Nephron progenitor cell (in vitro differentiated cells): ENCODE data around the gene TGM3.
A peak's percentile ranks its signal among the peaks of the same experiment; 100 is the strongest.

ENCODE experiments used
- DNase-seq: peaks from one replicate; pipeline ENCODE4 v3.0.0; 2021
- H3K27ac Mint-ChIP-seq: 2 replicates; pipeline ENCODE4 v1.8.0; 2021; ENCODE audit warnings: mild to moderate bottlenecking, moderate library complexity, mixed read lengths
- H3K27me3 Mint-ChIP-seq: 2 replicates; pipeline ENCODE4 v1.8.0; 2021; ENCODE audit warnings: mild to moderate bottlenecking, low read depth, mixed read lengths; ENCODE audit not compliant: poor library complexity
- H3K36me3 Mint-ChIP-seq: 2 replicates; pipeline ENCODE4 v1.8.0; 2021; ENCODE audit warnings: low read depth, mixed read lengths
- H3K4me1 Mint-ChIP-seq: 2 replicates; pipeline ENCODE4 v1.8.0; 2021; ENCODE audit warnings: mixed read lengths
- H3K4me3 Mint-ChIP-seq: 2 replicates; pipeline ENCODE4 v1.8.0; 2021; ENCODE audit warnings: mild to moderate bottlenecking, moderate library complexity, mixed read lengths
- H3K9me3 Mint-ChIP-seq: 2 replicates; pipeline ENCODE4 v1.8.0; 2021; ENCODE audit warnings: mild to moderate bottlenecking, moderate library complexity, mixed read lengths
- CTCF ChIP-seq: fragments of 200-600 bp; sonication (generic); IDR thresholded peaks from 2 replicates; pipeline ENCODE4 v1.5.0; 2021; ENCODE audit warnings: antibody characterized with exemption

Gene TGM3

GRCh38 chr20:2281563-2281962 lies 14.2 kb upstream of the TGM3 start:
- peaks cover 7% of the 10 kb centered on the region for H3K9me3 Mint-ChIP-seq
- no peak for DNase-seq
- H3K4me3 Mint-ChIP-seq: no peak overlapping the region
- peaks cover 3% of the 10 kb centered on the region for H3K4me1 Mint-ChIP-seq
- H3K27ac Mint-ChIP-seq: no peak overlapping the region
- no peak for TF ChIP-seq CTCF
- H3K36me3 Mint-ChIP-seq: no peaks in the 10 kb centered on the region
- H3K27me3 Mint-ChIP-seq: peaks cover 19% of the 10 kb centered on the region

- H3K9me3 Mint-ChIP-seq: peaks cover 7% of the 10 kb centered on the region
- H3K27ac Mint-ChIP-seq: peak overlapping the region; percentile 26
- H3K27me3 Mint-ChIP-seq: peaks cover 17% of the 10 kb centered on the region
- H3K4me3 Mint-ChIP-seq: no peak overlapping the region
- DNase-seq: no peak
- H3K4me1 Mint-ChIP-seq: peaks cover 3% of the 10 kb centered on the region
- no peaks in the 10 kb centered on the region for H3K36me3 Mint-ChIP-seq
- no peak for TF ChIP-seq CTCF
Observed at GRCh38 chr20:2282181-2282580, 13.6 kb upstream of the TGM3 start.

- H3K36me3 Mint-ChIP-seq: no peaks in the 10 kb centered on the region
Observed at GRCh38 chr20:2283706-2284423, 11.9 kb upstream of the TGM3 start.

GRCh38 chr20:2285193-2285592 lies 10.6 kb upstream of the TGM3 start:
- TF ChIP-seq CTCF: no peak
- peaks cover 5% of the 10 kb centered on the region for H3K27me3 Mint-ChIP-seq

More at GRCh38 chr20:2283706-2284423, 11.9 kb upstream of the TGM3 start:
- Mint-ChIP-seq H3K27me3 (peaks cover 12% of the 10 kb centered on the region), H3K9me3 (peaks cover 7% of the 10 kb centered on the region), H3K4me3 (no peak overlapping the region), H3K27ac (peak overlapping the region; percentile 38), H3K4me1 (peaks cover 7% of the 10 kb centered on the region)
- no peak for TF ChIP-seq CTCF
- no peak for DNase-seq

GRCh38 chr20:2285613-2286012 lies 10.2 kb upstream of the TGM3 start:
- TF ChIP-seq CTCF: no peak
- Mint-ChIP-seq H3K27ac (no peak overlapping the region), H3K4me1 (peaks cover 20% of the 10 kb centered on the region), H3K36me3 (no peaks in the 10 kb centered on the region), H3K27me3 (peaks cover 5% of the 10 kb centered on the region), H3K9me3 (peaks cover 4% of the 10 kb centered on the region), H3K4me3 (no peak overlapping the region)
- no peak for DNase-seq

More at GRCh38 chr20:2285193-2285592, 10.6 kb upstream of the TGM3 start:
- peaks cover 20% of the 10 kb centered on the region for H3K4me1 Mint-ChIP-seq
- H3K27ac Mint-ChIP-seq: no peak overlapping the region
- DNase-seq: no peak
- H3K36me3 Mint-ChIP-seq: no peaks in the 10 kb centered on the region
- H3K9me3 Mint-ChIP-seq: peaks cover 7% of the 10 kb centered on the region
- H3K4me3 Mint-ChIP-seq: no peak overlapping the region

GRCh38 chr20:2287504-2287903 lies 8.3 kb upstream of the TGM3 start:
- TF ChIP-seq CTCF: no peak
- Mint-ChIP-seq H3K4me3 (no peak overlapping the region), H3K4me1 (peaks cover 22% of the 10 kb centered on the region), H3K9me3 (no peaks in the 10 kb centered on the region), H3K36me3 (no peaks in the 10 kb centered on the region), H3K27me3 (peaks cover 8% of the 10 kb centered on the region), H3K27ac (no peak overlapping the region)
- no peak for DNase-seq
